Measurements from ENCODE around the gene MS4A8.

MS4A8 gene

DNA sequence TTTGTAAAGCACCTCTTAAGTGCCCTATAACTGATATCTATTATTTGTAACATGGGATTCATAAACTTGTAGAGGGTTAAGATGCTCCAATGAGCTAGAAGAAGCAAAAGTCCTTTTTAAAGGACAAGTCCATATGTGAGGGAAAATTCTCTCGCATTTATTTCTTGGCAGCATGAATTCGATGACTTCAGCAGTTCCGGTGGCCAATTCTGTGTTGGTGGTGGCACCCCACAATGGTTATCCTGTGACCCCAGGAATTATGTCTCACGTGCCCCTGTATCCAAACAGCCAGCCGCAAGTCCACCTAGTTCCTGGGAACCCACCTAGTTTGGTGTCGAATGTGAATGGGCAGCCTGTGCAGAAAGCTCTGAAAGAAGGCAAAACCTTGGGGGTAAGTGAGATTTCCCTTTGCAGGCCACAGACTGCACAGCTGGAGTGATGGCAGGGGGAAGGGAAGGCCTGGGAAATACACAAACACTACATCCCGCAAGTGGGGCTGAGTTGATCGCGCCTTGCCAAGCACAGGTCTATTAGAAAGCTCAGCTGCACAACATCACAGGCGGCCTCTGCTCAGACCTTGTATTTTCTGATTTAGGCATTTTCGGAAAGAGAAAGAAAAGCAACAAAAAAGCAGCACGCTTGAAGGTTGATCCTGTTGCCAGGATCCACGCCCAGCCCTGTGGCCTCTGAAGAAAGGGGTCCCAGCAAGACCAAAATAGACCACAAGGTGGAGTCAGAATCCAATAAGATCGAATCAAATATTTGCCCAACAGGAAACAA, 1.5 kb downstream of the MS4A8 start:
- TF ChIP-seq CTCF (IDR thresholded peaks at IDR 0.05) = peak; percentile 85

- TF ChIP-seq CTCF (IDR thresholded peaks at IDR 0.05) = peak; percentile 1; the same call in 1 of the 2 replicates
These were observed 2.0 kb downstream of the MS4A8 start for GRCh38 chr11:60701469-60701818.

GRCh38 chr11:60703374-60703773, 4.0 kb downstream of the MS4A8 start:
- no peak for TF ChIP-seq CTCF (IDR thresholded peaks at IDR 0.05)

- TF ChIP-seq CTCF (IDR thresholded peaks at IDR 0.05) = no peak
These were observed 6.5 kb downstream of the MS4A8 start for GRCh38 chr11:60705895-60706294.

DNA sequence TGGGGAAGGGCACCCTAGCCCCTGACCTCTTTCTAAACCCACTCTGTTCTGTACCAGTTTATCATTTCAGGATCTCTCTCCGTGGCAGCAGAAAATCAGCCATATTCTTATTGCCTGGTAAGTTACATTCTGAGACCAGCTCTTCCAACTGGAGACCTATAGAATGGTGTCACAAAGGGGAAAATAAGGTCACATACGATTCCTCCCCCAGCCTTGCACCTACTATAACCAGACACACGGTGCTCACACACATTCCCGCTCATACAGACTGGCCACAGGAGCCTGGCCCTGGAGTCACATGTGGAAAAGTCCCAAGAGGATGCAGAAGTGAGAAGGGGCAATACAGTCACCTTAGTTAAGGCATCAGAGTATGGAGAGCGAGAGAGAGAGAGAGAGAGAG, 7.5 kb downstream of the MS4A8 start:
- no peak for TF ChIP-seq CTCF (IDR thresholded peaks at IDR 0.05)

DNA sequence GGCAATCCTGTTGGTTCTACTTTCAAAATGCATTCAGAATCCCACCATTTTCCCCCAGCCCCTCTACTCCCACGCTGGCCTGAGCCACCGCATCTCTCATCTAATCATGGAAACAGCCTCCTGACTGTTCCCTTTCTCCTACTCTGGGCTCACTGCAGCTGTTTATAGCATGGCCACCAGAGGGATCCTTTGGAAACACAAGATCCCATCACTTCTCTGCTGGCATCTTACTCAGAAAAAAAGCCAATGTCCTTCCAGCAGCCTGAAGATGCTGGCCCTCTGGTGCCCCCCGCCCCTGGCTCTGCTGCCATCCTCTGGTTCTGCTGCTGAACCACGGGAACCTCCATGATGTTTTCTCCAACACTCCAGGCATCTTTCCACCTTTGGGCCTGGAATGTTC, 11.1 kb downstream of the MS4A8 start:
- peak; percentile 36; the same call in 1 of the 2 replicates for TF ChIP-seq CTCF (IDR thresholded peaks at IDR 0.05)

- TF ChIP-seq CTCF (IDR thresholded peaks at IDR 0.05) = no peak
These were observed 11.9 kb downstream of the MS4A8 start for GRCh38 chr11:60711276-60711675.

DNA sequence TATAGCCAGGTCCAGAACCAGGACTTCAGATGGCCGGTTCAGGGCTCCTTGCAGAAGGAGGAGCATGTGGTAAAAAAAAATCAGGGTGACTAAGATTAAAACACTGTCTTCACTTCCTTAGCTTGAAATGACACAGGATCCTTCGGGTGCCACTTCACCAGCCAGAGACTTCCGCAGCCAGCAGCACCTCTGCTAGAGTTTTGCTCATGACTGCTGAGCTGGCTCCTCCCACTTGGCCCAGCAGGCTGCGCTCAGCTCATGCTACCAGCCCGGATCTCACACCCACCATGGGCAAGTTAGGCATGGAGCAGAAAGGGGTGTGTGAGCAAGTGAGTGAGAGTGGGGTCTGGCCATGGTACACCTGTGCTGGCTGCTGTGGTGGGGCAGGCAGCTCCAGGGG, 18.5 kb downstream of the MS4A8 start:
- no peak for TF ChIP-seq CTCF (IDR thresholded peaks at IDR 0.05)

Measured in LNCAP (cell line).